Mesodermal cell (in vitro differentiated cells): ENCODE results near the gene TRAPPC11.
"Not testable (repeated sequence)": the region's sequence is repeated elsewhere in the genome, so short reads cannot be mapped to it uniquely, and the experiment has no call there.

Experiments used
- H3K27ac ChIP-seq: 2 replicates; pipeline ENCODE4 v1.7.0; 2013; ENCODE audit warnings: mild to moderate bottlenecking, low read depth, low read length, moderate library complexity; ENCODE audit not compliant: severe bottlenecking
- H3K36me3 ChIP-seq: 2 replicates; pipeline ENCODE4 v1.7.1; 2013; ENCODE audit warnings: mild to moderate bottlenecking, low read length, moderate library complexity; ENCODE audit not compliant: control insufficient read depth, insufficient read depth
- H3K4me1 ChIP-seq: one replicate; pipeline ENCODE4 v1.7.1; 2013; ENCODE audit warnings: mild to moderate bottlenecking, low read length; ENCODE audit not compliant: insufficient read depth, control insufficient read depth, poor library complexity, severe bottlenecking
- H3K4me3 ChIP-seq: 2 replicates; pipeline ENCODE4 v1.7.0; 2013; ENCODE audit warnings: low read length, control low read depth, mild to moderate bottlenecking; ENCODE audit not compliant: insufficient read depth, poor library complexity, severe bottlenecking; ENCODE audit errors: extremely low read depth
- H3K9me3 ChIP-seq: 2 replicates; pipeline ENCODE4 v1.7.1; 2013; ENCODE audit warnings: mild to moderate bottlenecking, low read length, moderate library complexity; ENCODE audit not compliant: control insufficient read depth
- WGBS, 2 experiments: methylation state at CpG; one replicate each; pipeline ENCODE4 v1.1.5; 2013; ENCODE audit warnings: missing lambda C conversion rate in 2 of 2; ENCODE audit not compliant: insufficient coverage in 2 of 2; 5-methylcytosine and 5-hydroxymethylcytosine counted together

Gene TRAPPC11

DNA sequence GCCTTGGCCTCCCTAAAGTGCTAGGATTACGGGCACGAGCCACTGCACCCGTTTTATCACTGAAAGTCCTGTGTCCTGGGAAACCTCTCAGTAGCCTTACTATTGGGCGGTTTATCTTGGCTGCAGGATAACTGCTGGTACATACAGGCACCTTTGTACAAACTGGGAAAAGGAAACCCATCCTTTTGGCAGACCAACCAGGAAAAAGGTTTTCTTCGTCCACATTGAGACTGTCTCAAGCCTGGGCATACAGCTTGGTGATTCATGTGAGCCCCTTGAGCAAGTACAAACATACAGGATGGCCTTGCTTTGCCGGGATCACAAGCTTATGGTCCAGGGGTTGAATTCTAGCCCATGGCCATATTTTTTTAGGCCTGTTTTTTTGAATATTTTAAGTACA lies 32.9 kb upstream of the TRAPPC11 start:
- Histone ChIP-seq H3K9me3 (no peaks in the 10 kb centered on the region), H3K4me1 (no peaks in the 10 kb centered on the region), H3K27ac (no peak overlapping the region), H3K4me3 (no peak overlapping the region), H3K36me3 (no peaks in the 10 kb centered on the region)
- WGBS, 2 experiments: 92 to 96% methylated on average over 6 of the region's 6 CpGs

DNA sequence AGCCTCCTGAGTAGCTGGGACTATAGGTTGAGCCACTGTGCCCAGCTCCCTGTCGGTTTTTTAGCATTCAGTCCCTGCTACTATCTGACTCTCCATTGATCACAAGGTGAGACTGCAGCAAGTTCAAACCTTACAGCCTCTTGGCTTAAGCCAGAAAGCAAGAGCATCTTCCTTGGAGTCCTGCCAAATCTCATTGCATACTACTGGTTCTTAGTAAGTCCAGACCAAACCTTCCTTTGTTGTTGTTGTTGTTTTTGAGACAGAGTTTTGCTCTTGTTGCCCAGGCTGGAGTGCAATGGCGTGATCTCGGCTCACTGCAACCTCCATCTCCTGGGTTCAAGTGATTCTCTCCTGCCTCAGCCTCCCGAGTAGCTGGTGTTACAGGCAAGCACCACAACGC lies 31.8 kb upstream of the TRAPPC11 start:
- not testable (repeated sequence) for H3K36me3 ChIP-seq, H3K27ac ChIP-seq, H3K4me1 ChIP-seq, H3K4me3 ChIP-seq, H3K9me3 ChIP-seq
- 78 to 88% methylated on average over 3 to 4 of the region's 5 CpGs for WGBS, 2 experiments

DNA sequence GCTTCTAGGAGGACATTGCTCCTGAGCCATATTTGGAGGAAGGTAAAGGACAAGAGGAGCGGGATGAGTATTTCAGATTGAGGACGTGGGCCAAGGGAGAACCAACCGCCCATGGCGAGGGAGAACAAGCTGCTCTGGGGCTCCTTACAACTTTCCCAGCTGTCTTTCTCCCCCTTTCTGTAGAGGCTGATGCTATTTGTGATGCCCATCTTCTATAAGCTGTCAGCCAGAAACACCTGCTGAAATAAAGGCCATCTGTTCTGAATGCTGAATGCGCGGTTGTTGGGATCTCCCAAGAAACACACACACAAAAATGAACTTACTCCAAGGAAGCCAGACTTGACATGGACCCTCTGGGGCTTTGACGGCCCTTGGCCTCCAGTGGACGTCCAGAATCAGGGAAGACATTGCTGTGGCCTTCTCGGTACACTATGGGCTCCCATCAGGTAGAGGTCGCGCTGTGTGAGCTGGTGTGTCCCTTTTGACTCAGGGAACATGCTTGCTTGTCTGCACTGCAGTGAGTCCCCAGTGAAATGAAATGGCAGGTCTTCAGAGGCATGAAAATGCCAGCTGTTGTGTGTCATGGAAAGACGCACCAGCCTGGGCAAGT lies 31.0 kb upstream of the TRAPPC11 start:
- no peak overlapping the region for H3K27ac ChIP-seq
- H3K9me3 ChIP-seq: no peaks in the 10 kb centered on the region
- no peak overlapping the region for H3K4me3 ChIP-seq
- WGBS, 2 experiments: 85 to 90% methylated on average over 7 to 11 of the region's 12 CpGs
- H3K4me1 ChIP-seq: no peaks in the 10 kb centered on the region
- H3K36me3 ChIP-seq: no peaks in the 10 kb centered on the region

DNA sequence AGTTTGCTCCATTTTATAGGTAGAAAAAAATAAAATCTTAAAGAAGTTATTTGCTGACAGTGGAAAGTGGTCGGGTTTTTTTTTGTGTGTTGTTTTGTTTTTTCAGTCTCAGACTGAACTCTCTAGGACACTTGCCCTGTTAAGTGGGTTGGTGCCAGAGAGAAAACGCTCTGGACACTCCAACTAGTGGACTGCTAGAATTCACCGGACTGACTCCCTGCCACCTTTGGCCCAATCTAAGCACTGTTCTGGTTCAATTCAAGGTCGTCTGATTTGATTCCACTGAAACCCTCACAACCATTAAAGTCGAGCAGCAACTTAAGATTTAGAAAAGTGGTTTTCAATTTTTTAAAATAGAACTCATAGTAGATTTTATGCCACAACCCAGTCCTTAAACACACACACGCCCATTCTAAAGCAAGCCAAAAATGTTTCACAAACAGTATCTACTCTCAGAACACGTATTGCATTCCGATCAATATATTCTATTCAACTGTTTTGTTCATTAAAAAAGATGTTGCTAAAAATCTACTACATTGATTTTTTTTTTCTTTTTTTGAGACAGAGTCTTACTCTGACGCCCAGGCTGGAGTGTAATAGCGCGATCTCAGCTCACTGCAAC lies 27.4 kb upstream of the TRAPPC11 start:
- WGBS, 2 experiments: 92 to 100% methylated on average over 3 to 7 of the region's 11 CpGs
- no peaks in the 10 kb centered on the region for H3K9me3 ChIP-seq
- no peaks in the 10 kb centered on the region for H3K4me1 ChIP-seq
- H3K27ac ChIP-seq: no peak overlapping the region
- H3K36me3 ChIP-seq: no peaks in the 10 kb centered on the region
- no peak overlapping the region for H3K4me3 ChIP-seq

DNA sequence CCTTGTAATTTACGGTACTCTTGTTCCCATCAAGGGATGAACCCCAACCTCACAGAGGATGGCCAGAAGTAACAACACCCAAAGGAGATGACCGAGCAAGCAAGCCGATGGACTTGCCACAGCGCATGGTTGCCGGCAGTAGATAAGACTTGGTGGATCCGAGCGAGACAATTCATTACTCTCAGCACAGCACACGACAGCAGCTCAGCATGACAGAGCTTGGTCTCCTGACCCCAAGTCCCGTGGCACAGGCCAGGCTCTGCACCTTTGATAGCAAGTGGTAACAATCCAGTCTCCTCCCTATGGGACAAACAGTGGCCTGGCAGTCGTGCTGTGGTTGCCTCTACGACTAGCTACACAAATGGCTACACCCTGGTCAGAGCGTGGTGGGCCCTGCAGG lies 26.4 kb upstream of the TRAPPC11 start:
- Histone ChIP-seq H3K36me3 (no peaks in the 10 kb centered on the region), H3K4me1 (no peaks in the 10 kb centered on the region)

DNA sequence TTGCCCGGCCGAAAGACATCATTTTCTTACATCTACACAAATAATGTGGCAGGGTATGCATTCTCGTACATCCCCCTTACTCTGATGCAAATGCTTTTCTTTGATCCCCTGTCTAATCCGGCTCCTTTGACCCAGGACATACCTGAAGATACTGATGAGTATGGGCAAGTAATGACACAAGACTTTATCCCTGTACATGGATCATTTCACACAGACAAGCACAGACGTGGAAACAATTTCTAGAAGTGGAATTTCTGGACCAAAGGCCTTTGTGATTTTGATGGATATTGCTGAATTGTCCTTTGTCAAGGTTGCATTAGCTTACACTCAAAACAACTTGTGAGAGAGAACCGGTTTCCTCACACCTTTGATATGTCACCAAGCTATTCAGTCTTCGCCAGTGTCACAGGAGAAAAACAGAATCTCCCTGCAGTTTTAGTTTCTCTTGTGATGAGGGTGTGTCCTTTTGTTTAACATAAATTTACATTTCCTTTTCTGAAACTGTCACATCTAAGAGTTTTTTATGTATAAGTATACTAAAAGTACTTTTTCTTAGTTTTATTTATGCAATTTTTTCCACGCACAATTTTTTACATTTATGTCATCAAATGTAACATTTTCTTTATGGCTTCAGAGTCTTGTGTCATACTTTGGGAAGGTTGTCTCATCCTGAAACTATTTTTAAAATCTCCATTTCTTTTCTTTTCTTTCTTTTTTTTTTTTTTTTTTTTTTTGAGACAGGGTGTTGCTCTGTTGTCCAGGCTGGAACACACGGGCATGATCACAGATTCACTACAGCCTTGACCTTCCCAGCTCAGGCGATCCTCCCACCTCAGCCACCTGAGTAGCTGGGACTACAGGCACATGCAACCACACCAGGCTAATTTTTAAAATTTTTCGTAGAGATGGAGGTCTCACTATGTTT lies 25.4 kb upstream of the TRAPPC11 start:
- 81 to 89% methylated on average over 5 to 8 of the region's 11 CpGs for WGBS, 2 experiments
- Histone ChIP-seq H3K9me3 (no peaks in the 10 kb centered on the region), H3K27ac (no peak overlapping the region), H3K4me1 (no peaks in the 10 kb centered on the region), H3K4me3 (no peak overlapping the region), H3K36me3 (no peaks in the 10 kb centered on the region)

More for the DNA sequence above, 26.4 kb upstream of the TRAPPC11 start:
- Histone ChIP-seq H3K27ac (no peak overlapping the region), H3K9me3 (no peaks in the 10 kb centered on the region), H3K4me3 (no peak overlapping the region)
- 86 to 93% methylated on average over 12 of the region's 12 CpGs for WGBS, 2 experiments

DNA sequence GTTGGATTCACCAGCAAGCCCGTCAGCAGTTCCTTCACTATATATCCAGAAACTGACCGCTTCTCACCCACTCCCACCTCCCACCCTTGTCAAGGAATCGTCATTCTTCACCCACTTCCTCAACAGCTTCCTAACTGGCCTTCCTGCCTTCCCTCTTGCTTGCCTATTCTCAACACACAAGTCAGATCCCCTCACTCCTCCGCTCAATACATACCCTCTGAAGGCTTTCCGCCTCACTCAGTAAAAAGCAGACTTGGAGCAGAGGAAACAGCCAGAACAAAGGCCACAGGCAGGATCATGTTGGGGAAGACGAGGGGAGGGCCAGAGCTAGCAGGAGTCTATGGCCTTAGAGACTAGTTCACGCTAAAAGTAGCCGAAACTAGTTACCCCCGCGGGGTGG lies 23.8 kb upstream of the TRAPPC11 start:
- 50 to 61% methylated on average over 5 to 6 of the region's 10 CpGs for WGBS, 2 experiments
- Histone ChIP-seq H3K27ac (peak overlapping the region; percentile 36), H3K36me3 (no peaks in the 10 kb centered on the region), H3K9me3 (no peaks in the 10 kb centered on the region), H3K4me3 (no peak overlapping the region), H3K4me1 (no peaks in the 10 kb centered on the region)

DNA sequence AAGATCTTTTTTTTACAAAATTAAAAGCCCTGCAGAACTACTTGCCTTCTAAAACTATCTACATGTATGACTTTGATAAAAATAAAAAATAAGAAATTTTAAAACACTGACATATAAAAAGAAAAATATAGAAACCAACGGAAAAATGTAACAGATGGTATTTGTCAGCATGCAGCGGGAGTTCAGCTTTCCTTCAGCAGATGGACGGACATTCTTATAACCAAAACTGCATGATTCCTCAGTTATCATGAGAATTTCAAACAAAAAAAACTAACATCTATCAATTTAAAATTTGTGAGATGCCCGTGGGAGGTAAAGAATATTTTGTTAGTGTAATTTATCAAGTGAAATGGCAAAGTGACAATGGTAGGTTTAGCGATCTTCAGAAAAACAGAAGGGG lies 23.4 kb upstream of the TRAPPC11 start:
- Histone ChIP-seq H3K36me3 (no peaks in the 10 kb centered on the region), H3K4me1 (no peaks in the 10 kb centered on the region), H3K9me3 (no peaks in the 10 kb centered on the region), H3K4me3 (no peak overlapping the region), H3K27ac (peak overlapping the region; percentile 36)
- WGBS, 2 experiments: 95 to 100% methylated on average over 1 to 3 of the region's 5 CpGs

DNA sequence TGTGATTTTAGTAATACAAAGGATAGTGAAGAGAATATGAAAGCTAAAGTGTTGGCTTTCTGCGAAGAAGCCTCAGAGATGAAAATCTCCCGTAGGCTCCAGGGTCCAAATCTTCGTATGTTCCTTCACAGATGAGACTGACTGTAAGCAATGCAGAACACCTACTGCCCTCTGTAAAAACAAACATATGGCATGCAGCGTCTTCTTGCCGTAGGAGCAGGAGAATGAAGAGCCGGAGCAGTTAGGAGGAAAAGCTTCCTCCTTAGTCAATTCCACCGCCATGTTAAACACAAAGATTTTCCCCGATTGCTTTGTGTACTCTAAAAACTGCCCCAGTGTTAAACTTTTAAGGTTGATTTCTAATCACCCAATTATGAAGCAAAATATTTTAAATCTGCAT lies 22.6 kb upstream of the TRAPPC11 start:
- H3K36me3 ChIP-seq: no peaks in the 10 kb centered on the region
- no peak overlapping the region for H3K4me3 ChIP-seq
- no peaks in the 10 kb centered on the region for H3K4me1 ChIP-seq
- WGBS, 2 experiments: 86 to 89% methylated on average over 7 to 8 of the region's 8 CpGs
- H3K27ac ChIP-seq: no peak overlapping the region
- H3K9me3 ChIP-seq: no peaks in the 10 kb centered on the region

DNA sequence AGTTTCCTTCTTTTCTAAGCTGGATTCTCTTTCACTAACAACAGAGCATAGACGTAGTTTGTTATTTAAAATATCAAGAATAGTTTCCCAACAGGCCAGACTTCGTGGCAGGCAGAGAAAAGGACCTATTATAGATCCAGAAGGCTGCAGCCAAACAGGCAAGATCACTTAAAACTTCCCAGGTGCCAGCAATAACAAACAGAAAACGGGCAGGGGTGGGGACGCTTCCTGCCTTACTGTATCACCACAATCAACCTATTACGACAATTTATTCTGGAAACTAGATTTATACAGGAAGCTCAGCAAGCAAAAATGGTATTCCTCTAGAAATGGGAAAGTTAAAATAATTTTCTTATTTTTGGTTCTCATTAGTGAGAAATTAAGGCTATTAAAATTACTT lies 22.2 kb upstream of the TRAPPC11 start:
- no peaks in the 10 kb centered on the region for H3K9me3 ChIP-seq
- no peak overlapping the region for H3K27ac ChIP-seq
- no peaks in the 10 kb centered on the region for H3K4me1 ChIP-seq
- 20% methylated on average over 1 of the region's 5 CpGs; no CpG with 5 or more reads in 1 of the 2 experiments for WGBS, 2 experiments
- no peaks in the 10 kb centered on the region for H3K36me3 ChIP-seq
- H3K4me3 ChIP-seq: no peak overlapping the region
